Measurements from ENCODE around the gene TMEM82. TPM values are rescaled to one million over a fixed set of nuclear protein-coding genes. Genes with fewer than 3 reads are reported as not detected.

Gene TMEM82
- total RNA-seq, result not detected in 2 replicates

GRCh38 chr1:15742339-15742801 is at the start of gene TMEM82:
Gene TMEM82 (plus strand): TSS chr1:15742499. CDS start chr1:15742560, 61 bp downstream.
- intact Hi-C loops (cut with micrococcal nuclease), result no loop called here

- intact Hi-C loops (cut with micrococcal nuclease), result no loop called here
These were observed 48.9 kb upstream of the TMEM82 start for GRCh38 chr1:15693371-15693770.

- intact Hi-C loops (cut with micrococcal nuclease), result loop anchor here (5.0 kb wide), 1 partner anchor 170 kb away; the partner anchor contains the start of gene DNAJC16
These were observed 45.3 kb upstream of the TMEM82 start for GRCh38 chr1:15696956-15697521.

- intact Hi-C loops (cut with micrococcal nuclease), result loop anchor here (5.0 kb wide), 1 partner anchor 171 kb away; the partner anchor contains the start of gene DNAJC16
These were observed 44.1 kb upstream of the TMEM82 start for GRCh38 chr1:15698201-15698600.

DNA sequence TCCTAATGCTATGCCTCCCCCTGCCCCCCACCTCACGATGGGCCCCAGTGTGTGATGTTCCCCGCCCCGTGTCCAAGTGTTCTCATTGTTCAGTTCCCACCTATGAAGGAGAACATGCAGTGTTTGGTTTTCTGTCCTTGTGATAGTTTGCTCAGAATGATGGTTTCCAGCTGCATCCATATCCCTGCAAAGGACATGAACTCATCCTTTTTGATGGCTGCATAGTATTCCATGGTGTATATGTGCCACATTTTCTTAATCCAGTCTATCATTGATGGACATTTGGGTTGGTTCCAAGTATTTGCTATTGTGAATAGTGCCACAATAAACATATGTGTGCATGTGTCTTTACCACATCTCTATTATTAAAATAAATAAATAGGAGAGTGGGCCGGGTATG is 43.0 kb upstream of the TMEM82 start:
- intact Hi-C loops (cut with micrococcal nuclease), result loop anchor here (5.0 kb wide), 1 partner anchor 172 kb away; the partner anchor contains the start of gene DNAJC16

GRCh38 chr1:15700508-15700907 is 41.8 kb upstream of the TMEM82 start:
- intact Hi-C loops (cut with micrococcal nuclease), result no loop called here

DNA sequence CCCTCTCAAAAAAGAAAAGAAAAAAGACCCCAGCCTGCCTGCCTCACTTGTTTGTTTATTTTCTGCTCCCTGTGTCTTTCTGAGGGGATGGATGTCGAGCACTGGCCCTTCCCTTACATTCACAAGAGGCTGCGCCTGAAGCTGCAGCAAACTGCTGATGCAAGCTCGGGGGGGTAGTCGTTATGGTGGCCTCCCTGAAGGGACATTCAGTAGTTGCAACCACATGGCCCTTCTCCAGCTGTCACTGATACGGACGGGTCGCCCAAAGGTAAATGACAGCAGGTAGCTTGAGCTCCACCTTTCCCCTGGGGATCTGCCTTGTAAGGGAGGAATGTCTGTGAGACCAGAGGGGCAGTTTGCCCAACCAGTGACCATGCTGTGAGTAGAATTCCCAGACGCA is 40.5 kb upstream of the TMEM82 start:
- intact Hi-C loops (cut with micrococcal nuclease), result no loop called here

DNA sequence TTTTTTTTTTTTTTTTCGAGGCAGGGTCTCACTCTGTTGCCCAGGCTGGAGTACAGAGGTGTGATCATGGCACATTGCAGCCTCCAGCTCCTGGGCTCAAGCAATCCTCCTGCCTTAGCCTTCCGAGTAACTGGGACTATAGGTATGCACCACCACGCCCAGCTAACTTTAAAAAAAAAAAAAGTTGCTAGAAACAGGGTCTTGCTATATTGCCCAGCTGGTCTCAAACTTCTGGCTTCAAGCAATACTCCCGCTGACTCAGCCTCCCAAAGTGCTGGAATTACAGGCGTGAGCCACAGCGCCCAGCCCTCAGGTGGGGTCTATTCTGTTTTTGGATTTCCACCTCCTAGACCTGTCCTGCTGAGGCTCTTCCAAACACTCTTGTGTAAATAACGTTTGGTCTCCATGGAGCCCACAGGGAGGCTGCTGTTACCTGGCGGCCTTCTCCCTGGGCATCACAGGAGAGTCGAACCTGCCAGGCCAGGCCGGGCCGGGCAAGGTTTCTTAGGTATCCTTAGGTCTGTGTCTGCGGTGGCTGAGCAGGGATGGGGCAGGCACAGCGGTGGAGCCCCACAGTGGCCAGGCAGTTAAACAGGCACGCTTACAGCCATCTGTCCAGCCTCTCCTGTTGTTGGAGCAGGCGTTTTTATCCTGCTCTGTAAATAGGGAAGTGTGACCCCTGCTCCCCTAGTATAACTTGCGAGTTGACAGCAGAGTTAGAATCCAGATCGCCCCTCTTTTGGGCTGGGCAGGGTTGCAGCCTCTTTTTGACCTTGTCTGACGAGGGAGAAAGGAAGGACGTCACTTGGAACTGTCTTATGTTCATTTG is 39.4 kb upstream of the TMEM82 start:
- intact Hi-C loops (cut with micrococcal nuclease), result no loop called here

- intact Hi-C loops (cut with micrococcal nuclease), result no loop called here
These were observed 38.7 kb upstream of the TMEM82 start for GRCh38 chr1:15703562-15703961.

- intact Hi-C loops (cut with micrococcal nuclease), result no loop called here
These were observed 37.6 kb upstream of the TMEM82 start for GRCh38 chr1:15704526-15705183.

- intact Hi-C loops (cut with micrococcal nuclease), result no loop called here
These were observed 37.1 kb upstream of the TMEM82 start for GRCh38 chr1:15705184-15705566.

DNA sequence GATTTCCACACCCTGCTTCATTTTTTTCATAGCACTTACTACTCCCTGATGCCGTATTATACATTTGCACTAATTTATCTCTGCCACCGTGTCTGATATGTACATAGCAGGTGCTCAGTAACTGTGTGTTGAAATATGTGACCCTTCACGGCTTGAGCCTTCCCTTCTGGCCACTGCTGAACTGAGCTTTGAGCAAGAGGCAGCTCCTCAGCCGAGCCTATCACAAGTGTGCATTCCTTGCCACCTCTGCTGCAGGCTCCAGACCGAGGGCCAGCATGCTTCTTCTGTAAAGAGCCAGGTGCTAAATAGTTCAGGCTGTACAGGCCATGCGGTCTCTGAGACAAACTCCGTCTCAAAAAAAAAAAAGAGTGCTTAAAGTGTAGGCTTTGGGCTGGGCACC is 35.5 kb upstream of the TMEM82 start:
- intact Hi-C loops (cut with micrococcal nuclease), result no loop called here

DNA sequence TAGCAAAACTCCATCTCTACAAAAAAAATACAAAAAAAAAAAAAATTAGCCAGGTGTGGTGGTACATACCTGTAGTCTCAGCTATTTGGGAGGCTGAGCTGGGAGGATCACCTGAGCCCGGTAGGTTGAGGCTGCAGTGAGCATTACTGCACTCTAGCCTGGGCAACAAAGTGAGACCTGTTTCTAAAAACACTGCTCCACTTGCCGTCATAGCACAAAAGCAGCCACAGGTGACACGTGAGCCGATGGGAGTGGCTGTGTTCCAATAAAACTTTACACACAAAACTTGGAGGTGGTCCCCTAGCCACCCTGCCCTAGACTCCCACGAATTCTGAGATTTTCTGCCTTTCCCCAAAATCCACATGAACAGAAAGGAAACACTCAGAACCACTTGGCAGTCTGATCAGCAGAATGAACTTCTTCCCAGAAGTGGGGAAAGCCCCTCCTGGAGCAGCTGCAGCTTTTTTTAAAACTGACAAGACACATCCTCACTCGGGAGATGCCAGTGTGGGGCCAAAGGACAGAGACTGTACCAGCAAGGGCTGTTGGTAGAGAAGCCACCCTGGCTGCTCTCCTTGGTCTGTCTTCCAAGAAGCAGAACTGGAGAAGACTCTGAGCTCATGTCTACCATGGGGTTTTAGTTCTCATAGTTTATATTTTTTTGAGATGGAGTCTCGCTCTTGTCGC is 34.9 kb upstream of the TMEM82 start:
- intact Hi-C loops (cut with micrococcal nuclease), result no loop called here

DNA sequence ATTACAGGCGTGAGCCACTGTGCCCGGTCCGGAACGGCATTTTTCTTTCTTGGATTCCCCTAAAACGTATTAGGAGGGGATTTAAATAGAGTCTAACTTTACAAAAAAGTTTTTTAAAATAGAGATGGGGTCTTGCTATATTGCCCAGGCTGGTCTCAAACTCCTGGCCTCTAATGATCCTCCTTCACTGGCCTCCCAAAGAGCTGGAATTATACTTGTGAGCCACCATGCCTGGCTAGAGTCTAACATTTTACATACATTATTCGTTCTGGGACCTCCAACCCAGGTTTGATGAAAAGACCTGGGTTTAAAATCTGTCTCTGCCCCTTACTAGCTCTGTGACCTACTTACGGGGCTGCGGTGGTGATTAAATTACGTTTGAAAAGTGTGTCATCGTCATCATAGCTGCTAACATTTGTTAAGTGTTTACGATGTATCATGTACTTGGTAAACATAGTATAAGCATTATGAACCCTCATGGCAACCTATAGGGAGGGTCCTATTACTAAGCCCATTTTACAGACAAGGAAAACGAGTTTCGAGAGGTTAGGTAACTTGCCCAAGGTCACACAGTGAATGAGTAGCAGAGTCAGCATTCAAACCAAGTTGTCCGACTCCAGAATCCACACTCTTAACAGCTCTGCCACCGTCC is 33.7 kb upstream of the TMEM82 start:
- intact Hi-C loops (cut with micrococcal nuclease), result no loop called here

DNA sequence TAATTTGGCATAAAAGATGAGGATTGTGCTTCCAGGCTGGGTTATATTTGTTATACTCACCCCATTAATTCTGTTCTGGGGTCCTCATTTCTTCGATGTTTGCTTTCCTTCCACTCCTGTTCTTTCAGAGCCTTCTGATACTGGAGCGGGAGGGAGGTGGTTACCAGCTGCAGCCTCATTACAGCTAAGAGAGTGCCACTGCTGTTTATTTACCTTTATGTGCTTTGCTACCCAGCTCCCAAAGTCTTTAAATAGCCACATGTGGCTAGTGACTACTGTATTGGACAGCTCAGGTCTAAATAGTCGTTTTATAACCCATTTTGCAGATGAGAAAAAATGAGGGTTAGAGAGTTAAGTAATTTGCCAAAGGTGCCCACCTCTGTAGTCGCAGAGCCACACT is 33.1 kb upstream of the TMEM82 start:
- intact Hi-C loops (cut with micrococcal nuclease), result no loop called here

DNA sequence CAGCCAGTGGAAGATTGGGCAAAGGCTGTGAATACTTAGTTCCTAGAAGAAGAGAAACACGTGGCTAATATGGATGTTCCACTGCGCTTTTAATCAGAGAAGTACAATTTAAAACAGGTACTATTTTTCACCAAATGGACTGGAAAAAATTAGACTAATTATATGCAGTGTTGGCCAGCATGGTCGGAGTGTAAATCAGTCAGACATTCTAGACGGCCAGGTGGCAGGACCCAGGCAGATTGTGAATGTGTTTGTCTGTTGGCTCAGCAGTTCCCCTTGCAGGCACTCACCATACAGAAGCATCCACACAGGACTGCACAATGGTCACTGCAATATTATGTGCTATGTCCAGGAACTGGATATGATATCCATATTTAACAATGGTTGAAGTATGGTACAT is 30.1 kb upstream of the TMEM82 start:
- intact Hi-C loops (cut with micrococcal nuclease), result no loop called here

GRCh38 chr1:15714406-15715136 is 27.7 kb upstream of the TMEM82 start:
- intact Hi-C loops (cut with micrococcal nuclease), result no loop called here

DNA sequence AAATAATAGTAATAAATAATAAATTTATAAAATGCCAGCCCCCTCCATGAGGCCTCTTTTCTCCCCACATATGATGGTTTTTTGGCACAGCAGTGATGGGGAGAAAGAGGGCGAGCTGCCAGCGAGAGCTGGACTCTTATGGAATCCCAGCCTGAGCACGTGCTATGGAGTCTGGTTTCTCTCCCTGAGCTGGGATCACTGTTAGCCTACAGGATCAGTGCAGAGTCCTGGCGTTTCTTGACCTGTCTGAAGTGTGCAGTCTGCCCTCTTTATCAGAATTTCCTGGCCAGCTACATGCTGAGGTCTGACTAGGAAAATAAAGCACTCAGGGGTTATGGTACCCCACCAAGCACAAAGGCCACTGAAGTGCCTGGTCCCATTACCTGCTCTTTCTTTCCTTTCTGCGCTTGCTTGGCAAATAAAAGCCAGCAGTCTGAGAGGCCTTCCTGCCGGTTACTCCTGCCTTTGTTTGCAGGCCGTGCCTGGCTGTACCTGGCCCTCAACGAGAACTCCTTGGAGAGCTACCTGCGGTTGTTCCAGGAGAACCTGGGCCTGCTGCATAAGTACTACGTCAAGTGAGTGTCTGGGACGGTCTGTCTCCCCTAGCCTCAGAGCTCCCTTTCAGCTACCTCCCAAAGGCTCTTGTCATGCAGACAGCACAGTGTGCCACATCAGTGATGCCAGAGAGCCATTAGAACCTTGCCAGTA is 24.7 kb upstream of the TMEM82 start:
- intact Hi-C loops (cut with micrococcal nuclease), result no loop called here

DNA sequence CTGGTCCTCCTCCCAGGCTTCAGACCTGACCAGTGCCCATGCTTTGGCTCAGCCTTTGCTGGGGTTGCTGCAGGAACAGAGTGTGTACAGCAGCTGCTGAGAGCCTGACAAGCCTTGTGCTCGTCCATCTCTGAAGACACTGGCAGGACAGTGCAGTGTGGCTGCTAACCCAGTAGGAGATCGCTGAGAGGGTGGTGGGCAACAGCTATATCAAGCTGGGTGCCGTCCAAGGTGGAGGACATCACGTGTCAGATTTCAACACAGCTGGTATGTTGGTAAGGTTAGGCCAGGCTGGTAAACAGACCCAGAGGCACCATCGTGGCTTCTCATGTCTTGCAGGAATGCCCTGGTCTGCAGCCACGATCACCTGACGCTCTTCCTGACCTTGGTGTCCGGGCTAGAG is 24.1 kb upstream of the TMEM82 start:
- intact Hi-C loops (cut with micrococcal nuclease), result no loop called here

Data from T-helper 2 cell treated with Interferon-gamma antibody and Interleukin-4, amounts not matched to agents 100 ng/mL and 5 ng/mL, for 36 hours (primary cell).